KMS-11 (cell line): ENCODE data around the gene PAX4.

ENCODE experiments used
- H2AFZ ChIP-seq: fragments of 200-600 bp; sonication (generic); 2 replicates; pipeline ENCODE4 v1.6.1; 2016; ENCODE audit warnings: antibody characterized with exemption, mixed run types, low read depth
- H3K27ac ChIP-seq: fragments of 200-600 bp; sonication (generic); 2 replicates; pipeline ENCODE4 v1.6.1; 2016; ENCODE audit warnings: mild to moderate bottlenecking, mixed run types
- H3K27me3 ChIP-seq: fragments of 200-600 bp; sonication (generic); 2 replicates; pipeline ENCODE4 v1.6.1; 2017; ENCODE audit warnings: mild to moderate bottlenecking, low read depth, mixed run types, moderate library complexity; ENCODE audit not compliant: insufficient read depth
- H3K36me3 ChIP-seq: fragments of 200-600 bp; sonication (generic); 2 replicates; pipeline ENCODE4 v1.6.1; 2017; ENCODE audit warnings: mild to moderate bottlenecking, mixed run types; ENCODE audit not compliant: insufficient read depth
- H3K4me1 ChIP-seq: fragments of 200-600 bp; sonication (generic); 2 replicates; pipeline ENCODE4 v1.6.1; 2016; ENCODE audit warnings: mild to moderate bottlenecking, low read depth, mixed run types; ENCODE audit not compliant: poor library complexity, severe bottlenecking
- H3K4me2 ChIP-seq: fragments of 200-600 bp; sonication (generic); 2 replicates; pipeline ENCODE4 v1.7.0; 2016; ENCODE audit warnings: mild to moderate bottlenecking, mixed run types
- H3K4me3 ChIP-seq: fragments of 200-600 bp; sonication (generic); IDR thresholded peaks from 2 replicates; pipeline ENCODE4 v1.6.1; 2017; ENCODE audit warnings: low read depth, low read length, mixed read lengths; ENCODE audit not compliant: insufficient read depth
- H3K79me2 ChIP-seq: fragments of 200-600 bp; sonication (generic); 2 replicates; pipeline ENCODE4 v1.6.1; 2016; ENCODE audit warnings: low read depth, mixed run types; ENCODE audit not compliant: insufficient read depth
- H3K9ac ChIP-seq: fragments of 200-600 bp; sonication (generic); 2 replicates; pipeline ENCODE4 v1.6.1; 2016; ENCODE audit warnings: mild to moderate bottlenecking, mixed run types
- H4K20me1 ChIP-seq: fragments of 200-600 bp; sonication (generic); 2 replicates; pipeline ENCODE4 v1.6.1; 2016; ENCODE audit warnings: mild to moderate bottlenecking, mixed run types; ENCODE audit not compliant: insufficient read depth
- TF ChIP-seq, protein P1 (sequence below): fragments of 200-600 bp; sonication (generic); conservative IDR thresholded peaks from 2 replicates; pipeline ENCODE4 v1.6.1; 2017; ENCODE audit warnings: low read depth, mild to moderate bottlenecking, antibody characterized with exemption, low read length, moderate library complexity, mixed read lengths

The PAX4 gene

DNA sequence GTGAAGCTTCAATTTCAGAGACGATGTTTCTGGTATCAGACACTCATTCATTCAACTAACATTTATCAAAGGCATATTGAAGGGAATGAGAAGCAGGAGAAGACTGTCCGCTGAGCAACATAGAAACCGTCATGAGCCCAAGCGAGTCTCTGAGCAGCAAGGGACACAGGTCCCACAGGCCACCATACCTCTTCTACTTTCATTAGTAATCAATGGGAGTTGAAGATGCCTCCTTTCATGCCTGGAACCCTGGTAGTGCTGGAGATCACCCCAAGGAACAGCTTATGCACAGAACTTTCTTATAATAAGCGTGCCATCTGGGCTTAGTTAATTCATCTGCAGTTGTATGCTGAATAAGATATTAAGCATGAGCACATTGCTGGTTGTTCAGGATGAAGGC, 1.2 kb downstream of the PAX4 start:
- H3K9ac ChIP-seq = no peak overlapping the region
- H3K27ac ChIP-seq = no peak overlapping the region
- no peaks in the 10 kb centered on the region for H3K36me3 ChIP-seq
- no peak overlapping the region for H3K4me3 ChIP-seq
- no peaks in the 10 kb centered on the region for H3K79me2 ChIP-seq
- H3K27me3 ChIP-seq = peaks cover 3% of the 10 kb centered on the region; the same call in 1 of the 2 replicates
- no peaks in the 10 kb centered on the region for H4K20me1 ChIP-seq
- H3K4me2 ChIP-seq = no peak overlapping the region
- H3K4me1 ChIP-seq = peaks cover 6% of the 10 kb centered on the region
- H2AFZ ChIP-seq = no peak overlapping the region
- TF ChIP-seq, protein P1, sequence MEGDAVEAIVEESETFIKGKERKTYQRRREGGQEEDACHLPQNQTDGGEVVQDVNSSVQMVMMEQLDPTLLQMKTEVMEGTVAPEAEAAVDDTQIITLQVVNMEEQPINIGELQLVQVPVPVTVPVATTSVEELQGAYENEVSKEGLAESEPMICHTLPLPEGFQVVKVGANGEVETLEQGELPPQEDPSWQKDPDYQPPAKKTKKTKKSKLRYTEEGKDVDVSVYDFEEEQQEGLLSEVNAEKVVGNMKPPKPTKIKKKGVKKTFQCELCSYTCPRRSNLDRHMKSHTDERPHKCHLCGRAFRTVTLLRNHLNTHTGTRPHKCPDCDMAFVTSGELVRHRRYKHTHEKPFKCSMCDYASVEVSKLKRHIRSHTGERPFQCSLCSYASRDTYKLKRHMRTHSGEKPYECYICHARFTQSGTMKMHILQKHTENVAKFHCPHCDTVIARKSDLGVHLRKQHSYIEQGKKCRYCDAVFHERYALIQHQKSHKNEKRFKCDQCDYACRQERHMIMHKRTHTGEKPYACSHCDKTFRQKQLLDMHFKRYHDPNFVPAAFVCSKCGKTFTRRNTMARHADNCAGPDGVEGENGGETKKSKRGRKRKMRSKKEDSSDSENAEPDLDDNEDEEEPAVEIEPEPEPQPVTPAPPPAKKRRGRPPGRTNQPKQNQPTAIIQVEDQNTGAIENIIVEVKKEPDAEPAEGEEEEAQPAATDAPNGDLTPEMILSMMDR = no peak

GRCh38 chr7:127612263-127612662, 5.7 kb downstream of the PAX4 start:
- Histone ChIP-seq H3K4me1 (no peaks in the 10 kb centered on the region), H3K79me2 (no peaks in the 10 kb centered on the region), H3K4me3 (no peak overlapping the region), H3K27ac (no peak overlapping the region), H3K27me3 (peaks cover 3% of the 10 kb centered on the region; the same call in 1 of the 2 replicates), H4K20me1 (no peaks in the 10 kb centered on the region), H3K36me3 (no peaks in the 10 kb centered on the region), H2AFZ (no peak overlapping the region), H3K4me2 (no peak overlapping the region), H3K9ac (no peak overlapping the region)
- TF ChIP-seq, protein P1 = no peak

DNA sequence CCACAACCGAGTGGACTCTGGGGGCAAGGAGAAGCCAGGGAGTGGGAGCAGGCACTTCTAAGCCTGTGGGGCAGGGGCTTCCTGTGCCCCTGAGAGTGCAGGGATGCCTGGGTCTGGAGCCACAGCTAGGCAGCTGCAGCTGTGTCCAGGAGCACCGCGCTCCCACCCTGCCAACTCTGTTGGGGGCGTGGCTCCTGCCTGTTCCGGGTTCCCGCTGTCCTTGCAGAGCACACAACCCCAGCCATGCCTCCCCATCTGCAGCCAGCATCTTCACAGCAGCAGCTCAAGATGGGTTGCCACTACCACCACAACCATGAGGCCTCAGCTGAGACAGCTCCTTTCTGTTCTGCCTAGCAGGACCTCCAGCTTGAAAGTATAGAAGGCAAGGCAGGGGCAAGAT, 8.6 kb downstream of the PAX4 start:
- no peaks in the 10 kb centered on the region for H3K4me1 ChIP-seq
- no peak overlapping the region for H3K9ac ChIP-seq
- no peak overlapping the region for H2AFZ ChIP-seq
- H3K4me3 ChIP-seq = no peak overlapping the region
- H3K36me3 ChIP-seq = no peaks in the 10 kb centered on the region
- H3K79me2 ChIP-seq = no peaks in the 10 kb centered on the region
- no peak overlapping the region for H3K27ac ChIP-seq
- TF ChIP-seq, protein P1 = no peak
- H3K27me3 ChIP-seq = no peaks in the 10 kb centered on the region
- H4K20me1 ChIP-seq = no peaks in the 10 kb centered on the region
- no peak overlapping the region for H3K4me2 ChIP-seq

DNA sequence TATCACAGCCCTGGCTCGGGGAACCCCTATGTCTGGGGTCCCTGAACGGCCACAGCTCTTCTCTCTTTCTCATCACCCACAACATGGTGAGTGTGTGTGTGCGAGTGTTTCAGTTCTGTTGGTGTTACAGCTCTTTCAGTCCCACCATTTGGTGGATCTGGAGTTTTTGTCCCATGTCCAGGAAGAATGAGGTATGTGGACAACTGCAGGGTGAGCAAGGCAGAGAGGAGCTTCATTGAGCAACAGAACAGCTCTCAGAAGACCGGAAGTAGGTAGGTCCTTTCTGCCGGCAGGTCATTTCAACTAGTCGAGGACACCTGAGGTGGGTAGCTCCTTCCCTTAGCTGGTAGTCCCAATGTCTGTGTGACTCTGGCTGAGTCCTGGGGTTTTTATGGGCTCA, 9.5 kb downstream of the PAX4 start:
- Histone ChIP-seq H3K4me3 (no peak overlapping the region), H3K4me2 (no peak overlapping the region), H3K79me2 (no peaks in the 10 kb centered on the region), H3K27me3 (no peaks in the 10 kb centered on the region), H3K4me1 (no peaks in the 10 kb centered on the region), H3K9ac (no peak overlapping the region), H3K27ac (no peak overlapping the region), H3K36me3 (no peaks in the 10 kb centered on the region), H2AFZ (no peak overlapping the region), H4K20me1 (no peaks in the 10 kb centered on the region)
- TF ChIP-seq, protein P1 = no peak
